ENCODE data around the gene PBX2. TPM values are rescaled to one million over a fixed set of nuclear protein-coding genes. Genes with fewer than 3 reads are reported as not detected.

Gene PBX2
- total and polyA plus RNA-seq, 10 of the 15 experiments (the other 5 are each of a cell fraction or from before 2014, with no cell fraction given): 0.84 to 66.5 (median 20.6) TPM

DNA sequence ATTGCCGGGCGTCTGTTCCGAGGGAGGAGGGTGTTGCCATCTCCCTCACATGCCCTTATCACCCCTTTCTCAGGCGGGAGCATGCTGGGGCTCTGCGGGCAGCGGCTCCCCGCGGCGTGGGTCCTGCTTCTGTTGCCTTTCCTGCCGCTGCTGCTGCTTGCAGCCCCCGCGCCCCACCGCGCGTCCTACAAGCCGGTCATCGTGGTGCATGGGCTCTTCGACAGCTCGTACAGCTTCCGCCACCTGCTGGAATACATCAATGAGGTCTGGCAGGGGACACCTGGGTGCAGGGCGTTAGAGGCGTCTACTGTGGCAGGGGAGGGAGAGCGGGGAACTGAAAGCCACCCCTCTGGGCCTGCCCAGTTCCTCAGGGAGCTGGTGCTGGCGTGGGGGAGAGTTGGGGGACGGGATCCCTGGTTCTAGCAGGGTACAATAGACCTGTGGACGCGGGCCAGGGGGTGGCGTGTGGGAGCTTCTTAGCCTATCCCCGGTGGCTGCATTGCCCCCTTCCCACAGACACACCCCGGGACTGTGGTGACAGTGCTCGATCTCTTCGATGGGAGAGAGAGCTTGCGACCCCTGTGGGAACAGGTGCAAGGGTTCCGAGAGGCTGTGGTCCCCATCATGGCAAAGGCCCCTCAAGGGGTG lies 35.4 kb downstream of the PBX2 start (continued):
- TF ChIP-seq MTA2 (IDR thresholded peaks at IDR 0.05; ENCODE audit: low read depth) (no peak), IKZF1 (conservative IDR thresholded peaks at IDR 0.05) (peak; percentile 26), SREBF1 (IDR thresholded peaks at IDR 0.05; ENCODE audit: low read length) (no peak), HDAC6 (IDR thresholded peaks at IDR 0.05; ENCODE audit: unreplicated experiment) (no peak), FOXM1 (IDR thresholded peaks at IDR 0.05; ENCODE audit: low read depth, low read length) (no peak), ZBTB11 (CRISPR knock-in tag; IDR thresholded peaks at IDR 0.05) (no peak), POU2F2 (IDR thresholded peaks at IDR 0.05; ENCODE audit: borderline replicate concordance, low read depth, low read length) (peak; percentile 30; the same call in 1 of the 3 replicates), KDM1A (IDR thresholded peaks at IDR 0.05; ENCODE audit: borderline replicate concordance) (no peak), STAT3 (IDR thresholded peaks at IDR 0.05; ENCODE audit: low read depth, low read length) (no peak), BRCA1 (IDR thresholded peaks at IDR 0.05; ENCODE audit: low read depth, low read length) (no peak), RBBP5 (conservative IDR thresholded peaks at IDR 0.05) (no peak), NR2F1 (conservative IDR thresholded peaks at IDR 0.05) (no peak), ATF7 (IDR thresholded peaks at IDR 0.05; ENCODE audit: low read depth) (no peak), ZNF207 (IDR thresholded peaks at IDR 0.05; ENCODE audit: borderline replicate concordance) (no peak), SUPT20H (IDR thresholded peaks at IDR 0.05; ENCODE audit: borderline replicate concordance, control insufficient read depth, low read depth, low read length) (no peak), ZNF622 (IDR thresholded peaks at IDR 0.05) (no peak), MEF2A (IDR thresholded peaks at IDR 0.05; ENCODE audit: insufficient read depth, low read depth, low read length) (no peak), NFIC (IDR thresholded peaks at IDR 0.05; ENCODE audit: low read depth, low read length) (no peak), GABPA (IDR thresholded peaks at IDR 0.05; ENCODE audit: low read depth) (no peak), EP300 (IDR thresholded peaks at IDR 0.05; ENCODE audit: borderline replicate concordance in 1 of 2, control insufficient read depth in 1 of 2, low read depth in 2 of 2, low read length in 2 of 2) (no peak), EZH2 (IDR thresholded peaks at IDR 0.05; ENCODE audit: borderline replicate concordance, control insufficient read depth, low read depth, low read length) (no peak), ATF3 (IDR thresholded peaks at IDR 0.05; ENCODE audit: borderline replicate concordance, extremely low read depth, low read depth, low read length) (no peak), POLR2AphosphoS5 (IDR thresholded peaks at IDR 0.05; ENCODE audit: low read length) (no peak), SP1 (IDR thresholded peaks at IDR 0.05; ENCODE audit: low read depth, low read length) (no peak), SREBF2 (IDR thresholded peaks at IDR 0.05; ENCODE audit: low read length) (no peak)
- TF ChIP-seq, protein P1, sequence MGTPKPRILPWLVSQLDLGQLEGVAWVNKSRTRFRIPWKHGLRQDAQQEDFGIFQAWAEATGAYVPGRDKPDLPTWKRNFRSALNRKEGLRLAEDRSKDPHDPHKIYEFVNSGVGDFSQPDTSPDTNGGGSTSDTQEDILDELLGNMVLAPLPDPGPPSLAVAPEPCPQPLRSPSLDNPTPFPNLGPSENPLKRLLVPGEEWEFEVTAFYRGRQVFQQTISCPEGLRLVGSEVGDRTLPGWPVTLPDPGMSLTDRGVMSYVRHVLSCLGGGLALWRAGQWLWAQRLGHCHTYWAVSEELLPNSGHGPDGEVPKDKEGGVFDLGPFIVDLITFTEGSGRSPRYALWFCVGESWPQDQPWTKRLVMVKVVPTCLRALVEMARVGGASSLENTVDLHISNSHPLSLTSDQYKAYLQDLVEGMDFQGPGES (IDR thresholded peaks at IDR 0.05): no peak
